ENCODE results near the gene FAM110C.
"Not testable (repeated sequence)": the region's sequence is repeated elsewhere in the genome, so short reads cannot be mapped to it uniquely, and the experiment has no call there.

Gene FAM110C, protein sequence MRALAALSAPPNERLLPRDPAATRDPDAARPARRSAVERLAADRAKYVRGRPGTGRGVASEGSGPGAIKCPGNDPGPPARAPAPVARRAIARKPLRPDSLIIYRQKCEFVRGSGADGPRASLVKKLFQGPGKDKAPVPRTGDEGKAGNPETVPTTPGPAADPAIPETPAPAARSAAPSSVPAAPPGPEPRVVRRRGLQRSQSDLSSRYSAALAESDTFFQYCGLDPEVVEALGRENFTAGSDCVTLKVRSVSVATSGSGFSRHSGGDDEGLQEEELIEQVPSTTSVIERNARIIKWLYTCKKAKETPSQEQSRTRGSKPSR

DNA sequence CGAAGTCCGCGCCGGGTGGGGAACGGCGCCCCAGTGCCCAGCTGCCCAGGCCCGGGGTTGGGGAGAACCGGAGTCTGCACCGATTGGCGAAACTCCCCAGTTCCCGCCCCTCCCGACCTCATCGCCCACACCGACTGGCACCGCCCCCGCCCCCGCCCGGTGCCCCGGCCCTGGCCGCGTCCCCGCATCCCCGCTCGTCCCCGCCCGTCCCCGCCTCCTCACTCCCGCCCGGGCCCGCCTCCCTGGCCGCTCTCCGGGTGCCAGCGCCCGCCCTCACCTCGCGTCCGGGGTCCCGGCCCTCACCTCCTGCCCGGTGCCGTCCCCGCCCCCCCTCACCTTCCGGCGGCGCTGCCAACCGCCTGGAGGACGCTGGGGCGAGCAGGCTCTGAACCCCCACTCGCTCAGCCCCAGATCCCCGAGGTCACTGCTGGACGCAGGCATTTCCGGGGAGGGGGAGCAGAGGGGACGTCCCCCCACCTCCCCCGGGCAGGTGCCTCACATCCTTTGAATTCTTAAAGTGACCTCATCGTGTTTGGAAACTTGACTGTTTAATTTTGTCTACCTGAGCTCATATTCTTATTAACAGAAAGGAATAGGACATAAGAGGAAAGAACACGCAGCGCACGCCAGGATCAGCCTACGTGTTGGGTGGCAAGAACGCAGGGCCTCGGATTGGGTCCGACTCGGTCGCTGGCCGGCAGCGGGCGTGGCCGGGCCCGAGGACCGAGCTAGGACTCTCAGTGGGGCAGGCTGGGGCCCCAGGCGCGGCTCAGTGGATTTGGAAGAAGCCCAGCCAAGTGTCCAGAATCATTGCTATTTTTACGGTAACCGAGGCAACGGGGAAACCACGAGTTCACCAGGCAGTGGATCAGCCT is at the start of gene FAM110C:
Gene FAM110C, minus strand, starts transcription at position 35 of the 875 bp plus-strand sequence. CDS start 120 bp downstream, outside the sequence.
- DNase-seq: no peak

DNA sequence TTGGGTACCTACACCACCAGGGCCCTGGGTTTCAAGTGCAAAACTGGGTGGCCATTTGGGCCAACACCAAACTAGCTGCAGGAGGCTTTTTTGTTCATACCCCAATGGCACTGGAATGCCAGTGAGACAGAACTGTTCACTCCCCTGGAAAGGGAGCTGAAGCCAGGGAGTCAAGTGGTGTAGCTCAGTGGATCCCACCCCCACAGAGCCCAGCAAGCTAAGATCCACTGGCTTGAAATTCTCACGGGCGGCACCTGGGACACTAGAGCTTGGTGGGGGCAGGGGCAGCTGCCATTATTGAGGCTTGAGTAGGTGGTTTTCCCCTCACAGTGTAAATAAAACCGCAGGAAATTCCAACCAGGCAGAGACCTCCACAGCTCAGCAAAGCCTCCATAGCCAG is 46.0 kb upstream of the FAM110C start:
- no peak for DNase-seq

DNA sequence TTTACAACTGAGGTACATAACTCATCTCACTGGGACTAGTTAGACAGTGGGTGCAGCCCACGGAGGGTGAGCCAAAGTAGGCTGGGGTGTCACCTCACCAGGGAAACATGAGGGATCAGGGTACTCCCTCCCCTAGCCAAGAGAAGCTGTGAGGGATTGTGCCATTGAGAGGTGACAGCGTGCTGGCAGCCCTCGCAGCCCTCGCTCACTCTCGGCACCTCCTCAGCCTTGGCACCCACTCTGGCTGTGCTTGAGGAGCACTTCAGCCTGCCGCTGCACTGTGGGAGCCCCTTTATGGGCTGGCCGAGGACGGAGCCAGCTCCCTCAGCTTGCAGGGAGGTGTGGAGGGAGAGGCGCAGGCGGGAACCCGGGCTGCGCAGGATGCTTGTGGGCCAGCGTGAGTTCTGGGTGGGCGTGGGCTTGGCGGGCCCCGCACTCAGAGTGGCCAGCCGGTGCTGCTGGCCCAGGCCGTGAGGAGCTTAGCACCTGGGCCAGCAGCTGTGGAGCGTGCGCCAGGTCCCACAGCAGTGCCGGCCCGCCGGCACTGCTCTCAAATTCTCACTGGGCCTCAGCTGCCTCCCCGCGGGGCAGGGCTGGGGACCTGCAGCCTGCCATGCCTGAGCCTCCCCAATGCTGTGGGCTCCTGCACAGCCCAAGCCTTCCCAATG is 44.5 kb upstream of the FAM110C start:
- no peak for DNase-seq

DNA sequence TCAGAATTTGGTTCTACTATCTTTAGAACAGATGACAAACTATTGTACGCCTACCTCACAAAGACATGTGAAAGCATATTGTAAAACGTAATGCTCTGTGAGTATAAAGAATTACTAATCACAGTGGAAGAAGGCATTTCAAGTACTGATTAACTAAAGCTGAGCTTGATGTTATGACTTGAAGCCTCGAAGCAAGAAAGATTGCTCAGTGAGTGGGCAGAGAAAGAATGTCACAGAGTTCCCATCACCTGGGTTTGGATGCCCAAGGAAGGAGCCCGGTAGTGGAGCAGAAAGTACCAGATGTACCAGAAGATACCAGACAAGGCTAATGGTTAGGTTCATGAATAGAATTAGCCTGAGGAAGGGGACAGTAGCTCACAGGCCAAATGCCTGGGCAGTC is 39.5 kb upstream of the FAM110C start:
- DNase-seq: no peak

DNA sequence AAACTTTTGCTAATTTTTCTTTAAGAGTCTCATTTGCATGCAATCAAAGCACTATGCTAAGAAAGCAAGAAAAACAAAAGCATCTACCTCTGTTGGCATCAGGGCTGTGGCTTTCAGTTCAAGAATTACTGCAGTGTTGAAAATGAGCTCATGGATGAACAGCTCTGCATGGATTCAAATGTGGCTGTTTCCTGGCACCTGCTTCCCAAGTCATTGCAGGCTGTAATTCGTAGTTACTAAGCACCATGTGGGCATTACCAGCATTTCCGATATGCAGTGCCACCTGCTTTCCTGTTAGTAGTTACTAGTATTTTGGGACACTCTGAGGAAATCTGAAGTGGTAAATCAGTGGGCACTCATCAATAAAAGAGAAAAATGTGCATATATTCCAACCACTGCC is 37.8 kb upstream of the FAM110C start:
- DNase-seq: no peak

DNA sequence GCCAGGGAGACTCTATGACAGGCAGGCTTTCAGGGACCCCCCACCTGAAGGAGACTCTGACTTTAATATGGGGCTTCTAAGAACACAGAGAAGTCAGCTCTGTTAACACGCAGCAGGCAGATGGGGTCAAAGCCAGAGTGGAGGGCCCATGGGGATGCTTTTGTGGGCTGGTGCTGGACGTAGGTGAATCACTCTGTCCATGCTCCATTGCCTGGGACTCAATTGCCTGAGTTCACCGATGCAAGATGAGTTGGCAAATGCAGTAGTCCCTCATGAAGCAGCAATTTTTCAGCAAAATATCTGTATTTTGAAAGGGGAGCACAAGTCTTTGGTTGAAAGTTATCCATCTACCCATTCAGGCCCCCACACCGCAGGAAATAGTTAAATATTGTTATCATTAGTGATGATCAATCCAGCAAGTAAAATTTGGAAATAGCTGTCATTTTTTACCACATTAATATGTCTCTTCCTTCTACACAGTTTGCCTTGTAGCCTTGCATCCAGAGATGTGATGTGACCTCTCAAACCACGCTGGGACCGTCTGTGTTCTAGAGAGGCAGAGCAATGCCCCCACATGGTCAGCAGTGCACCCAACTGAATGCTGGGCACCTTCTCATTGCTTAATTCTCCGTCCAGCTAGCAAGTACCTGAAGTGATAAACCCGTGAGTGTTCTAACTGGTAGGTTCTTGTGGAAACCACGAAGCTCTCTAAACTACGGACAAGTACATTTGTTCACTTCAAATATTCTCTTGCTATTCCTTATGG is 34.8 kb upstream of the FAM110C start:
- no peak for DNase-seq

DNA sequence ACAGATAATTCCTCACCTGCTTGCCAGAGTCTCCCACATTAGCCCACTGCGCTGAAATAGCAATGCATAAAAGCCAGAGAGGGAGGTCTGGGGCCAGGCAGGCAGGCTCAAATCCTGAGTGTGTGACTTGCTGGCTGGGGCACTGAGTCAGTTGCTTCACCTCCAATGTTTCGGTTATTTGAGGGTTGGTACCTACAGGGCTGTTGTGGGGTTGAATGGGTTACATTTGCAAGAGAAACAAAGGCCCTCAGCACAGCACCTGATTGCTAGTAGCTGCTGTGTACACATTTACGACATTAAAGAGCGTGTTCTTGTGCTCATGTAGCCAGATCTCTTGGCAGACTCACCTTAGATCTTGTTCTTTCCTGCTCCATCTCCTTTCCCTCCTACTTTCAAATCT is 34.1 kb upstream of the FAM110C start:
- no peak for DNase-seq

DNA sequence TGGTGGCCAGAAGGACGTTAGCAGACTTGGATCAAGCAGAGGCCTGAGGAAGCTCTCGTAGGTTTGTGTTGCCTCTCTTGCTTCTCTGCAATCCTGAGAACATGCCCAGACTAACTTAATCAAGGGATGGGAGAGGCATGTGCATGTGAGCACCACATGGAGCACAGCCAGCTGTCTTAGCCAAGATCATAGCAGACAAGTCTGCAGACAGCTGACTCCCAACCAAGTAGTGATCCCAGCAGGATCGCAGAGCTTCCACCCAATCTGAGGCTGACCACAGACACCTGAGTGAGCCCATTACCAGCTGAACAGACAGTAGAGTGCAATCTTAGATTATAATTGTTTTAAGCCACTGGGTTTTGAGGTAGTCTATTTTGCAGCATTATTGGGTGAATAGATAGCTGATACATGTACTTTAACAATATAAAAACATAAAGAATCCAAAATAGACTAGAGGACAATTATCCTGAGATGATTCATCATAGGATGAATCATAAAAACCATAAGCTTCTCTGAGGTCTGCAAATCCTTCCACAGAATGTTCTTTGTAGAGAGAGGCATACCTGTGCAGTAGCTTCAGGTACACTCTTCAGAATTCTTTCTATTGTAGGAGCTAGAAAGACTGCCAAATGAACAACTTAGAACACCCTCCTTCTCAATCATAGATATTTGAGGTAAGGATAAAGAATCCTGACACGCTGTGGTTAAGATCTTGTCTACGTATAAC is 25.2 kb upstream of the FAM110C start:
- no peak for DNase-seq

DNA sequence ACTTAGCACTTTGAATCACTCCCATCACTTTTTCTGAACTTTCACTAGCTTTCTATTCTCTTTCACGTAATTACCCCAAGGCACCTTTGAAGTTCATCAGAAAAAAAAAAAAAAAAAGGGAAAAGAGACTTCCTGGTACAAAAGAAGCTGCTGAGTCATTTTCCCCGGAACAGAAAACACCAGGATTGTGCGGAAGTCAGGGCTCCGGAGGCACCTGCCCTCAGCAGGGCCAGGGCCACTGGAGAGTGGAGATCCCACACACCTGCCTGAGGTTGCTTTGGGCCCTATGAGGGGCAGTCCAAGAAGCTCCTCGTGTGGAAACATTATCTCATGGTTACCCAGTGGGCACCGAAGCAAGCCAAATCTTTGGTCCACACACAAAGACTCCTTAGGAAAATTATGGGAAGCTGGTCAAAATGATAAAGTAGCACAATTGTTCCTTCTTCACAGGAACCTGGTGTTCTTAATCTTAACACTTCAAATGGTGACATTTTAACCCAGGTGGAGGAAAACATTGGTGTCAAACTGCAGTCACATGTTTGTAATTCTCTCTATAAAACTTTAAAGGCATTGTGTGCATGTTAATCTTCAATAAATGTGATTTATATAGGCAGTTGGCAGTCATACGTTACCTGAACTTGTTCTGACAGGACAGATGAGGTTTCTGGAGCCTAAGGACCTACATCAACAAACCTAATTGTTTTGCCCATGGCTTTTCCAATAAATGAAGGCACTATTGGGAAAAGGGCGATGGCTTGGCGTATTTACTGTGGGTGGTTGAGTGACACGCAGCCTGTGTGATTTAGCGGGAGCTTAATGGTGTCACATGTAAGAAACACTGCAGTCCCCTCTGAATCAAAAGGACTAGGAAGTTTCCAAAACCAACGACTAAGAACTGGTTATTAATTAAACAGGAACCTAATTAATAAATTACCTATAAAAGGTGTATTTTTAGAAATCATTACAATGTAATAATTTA is 23.4 kb upstream of the FAM110C start:
- DNase-seq: peak; percentile 32

DNA sequence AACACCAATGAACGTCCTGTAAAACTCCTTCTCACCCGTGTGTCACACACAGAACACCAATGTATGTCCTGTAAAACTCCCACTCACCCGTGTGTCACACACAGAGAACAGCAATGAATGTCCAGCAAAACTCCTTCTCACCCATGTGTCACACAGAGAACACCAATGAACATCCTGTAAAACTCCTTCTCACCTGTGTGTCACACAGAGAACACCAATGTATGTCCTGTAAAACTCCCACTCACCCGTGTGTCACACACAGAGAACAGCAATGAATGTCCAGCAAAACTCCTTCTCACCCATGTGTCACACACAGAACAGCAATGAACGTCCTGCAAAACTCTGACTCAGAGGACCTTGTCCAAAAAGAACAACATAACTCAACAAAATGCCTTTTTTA is 22.3 kb upstream of the FAM110C start:
- DNase-seq: not testable (repeated sequence)

DNA sequence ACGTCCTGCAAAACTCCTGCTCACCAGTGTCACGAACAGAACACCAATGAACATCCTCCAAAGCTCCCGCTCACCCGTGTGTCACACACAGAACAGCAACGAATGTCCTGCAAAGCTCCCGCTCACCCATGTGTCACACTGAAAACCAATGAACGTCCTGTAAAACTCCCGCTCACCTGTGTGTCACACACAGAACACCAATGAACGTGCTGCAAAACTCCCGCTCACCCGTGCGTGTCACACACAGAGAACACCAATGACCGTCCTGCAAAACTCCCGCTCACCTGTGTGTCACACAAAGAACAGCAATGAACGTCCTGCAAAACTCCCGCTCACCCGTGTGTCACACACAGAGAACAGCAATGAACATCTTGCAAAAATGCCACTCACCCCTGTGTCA is 20.5 kb upstream of the FAM110C start:
- DNase-seq: no peak

DNA sequence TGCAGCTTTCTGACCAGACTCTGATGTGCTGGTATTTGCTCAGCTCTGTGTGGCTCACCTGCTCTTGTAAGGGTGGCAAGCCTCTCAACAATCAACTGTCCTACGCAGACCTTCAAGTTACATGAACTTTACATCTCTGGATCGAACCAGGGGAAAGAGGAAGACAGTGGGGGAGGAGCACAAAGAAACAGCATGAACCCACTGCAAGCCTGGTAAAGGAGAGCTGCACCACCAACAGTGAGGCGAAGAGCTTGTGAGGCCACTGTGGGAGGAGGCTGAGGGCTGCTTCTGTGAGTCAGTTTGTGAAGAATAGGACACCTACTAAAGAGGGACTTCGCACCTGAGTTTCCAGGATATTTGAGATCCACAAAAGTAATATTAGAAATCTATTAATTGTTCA is 18.8 kb upstream of the FAM110C start:
- DNase-seq: no peak

DNA sequence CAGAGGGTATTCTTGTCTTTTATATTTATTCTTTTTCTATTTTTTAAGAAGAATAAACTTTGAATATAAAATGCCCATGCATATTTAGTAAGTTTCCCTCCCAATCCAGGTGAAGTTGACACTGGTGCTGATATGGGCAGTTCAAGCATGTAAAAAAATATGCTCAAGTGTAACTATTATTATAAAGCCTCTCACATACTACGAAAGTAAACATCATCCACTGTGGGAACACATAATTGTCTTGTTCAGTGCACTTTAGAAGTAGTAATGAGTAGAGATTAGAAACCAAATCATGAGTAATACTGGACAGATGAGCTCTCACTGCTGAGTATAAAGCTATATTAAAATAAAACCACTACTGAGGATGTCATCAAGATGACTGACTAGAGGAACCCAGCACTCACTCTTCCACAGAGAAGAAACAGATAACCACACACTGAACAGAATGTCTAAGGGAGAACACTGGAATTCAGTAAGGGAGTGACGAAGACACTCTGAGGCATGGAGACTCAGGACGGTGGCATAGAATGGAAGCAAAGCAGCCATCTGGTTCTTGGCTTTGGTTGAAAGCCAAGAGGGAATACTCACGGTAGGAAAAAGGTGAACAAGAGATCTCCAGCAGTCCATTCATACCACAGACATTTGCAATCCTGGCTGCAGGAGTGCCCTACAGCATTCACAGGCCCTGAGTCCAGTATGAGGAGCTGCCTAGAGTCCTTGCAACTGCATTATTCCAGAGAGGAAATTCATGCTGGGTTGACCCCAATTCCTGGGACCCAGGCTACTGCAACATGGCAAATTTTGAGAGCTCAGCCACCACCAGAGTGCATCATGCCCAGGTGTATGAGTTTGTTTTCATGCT is 9.5 kb upstream of the FAM110C start:
- DNase-seq: no peak

DNA sequence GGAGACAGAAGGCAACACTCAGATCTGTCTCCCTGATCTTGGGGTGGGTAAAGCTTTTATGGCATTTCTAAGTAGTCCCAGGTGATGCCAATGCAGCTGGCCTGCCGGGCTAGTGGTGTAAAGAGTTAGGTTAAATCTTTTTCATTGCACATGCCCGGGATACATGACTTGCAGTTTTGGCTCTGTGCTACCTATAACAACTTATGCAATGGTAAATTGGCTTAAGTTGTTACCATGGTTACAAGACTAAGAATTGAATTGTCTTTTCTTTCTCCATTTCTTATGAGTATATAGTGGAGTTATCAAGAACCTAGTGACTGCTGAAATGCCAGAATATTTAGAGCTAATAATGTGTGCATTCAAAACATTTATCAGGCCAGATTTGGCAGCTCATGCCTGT is 5.3 kb upstream of the FAM110C start:
- DNase-seq: no peak

DNA sequence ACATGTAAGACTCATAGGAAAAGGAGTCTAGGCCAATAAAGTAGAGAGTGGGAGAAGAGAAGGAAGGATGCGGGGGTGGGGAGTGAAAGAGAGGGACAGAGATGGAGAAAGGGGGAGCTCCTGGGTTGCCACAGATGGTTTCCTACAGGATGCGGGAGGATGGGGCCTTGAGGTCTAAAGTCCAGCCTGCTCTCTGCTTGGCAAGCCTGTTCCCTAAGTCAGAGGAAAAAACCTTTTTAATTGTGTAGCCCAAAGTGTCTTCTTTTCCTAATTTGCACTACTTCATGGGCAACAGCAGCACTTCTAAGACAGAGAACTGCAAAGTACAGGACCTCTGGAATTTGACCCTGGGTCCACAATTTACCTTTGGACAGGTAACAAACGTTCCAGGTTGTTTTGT is 1.4 kb upstream of the FAM110C start:
- DNase-seq: no peak

DNA sequence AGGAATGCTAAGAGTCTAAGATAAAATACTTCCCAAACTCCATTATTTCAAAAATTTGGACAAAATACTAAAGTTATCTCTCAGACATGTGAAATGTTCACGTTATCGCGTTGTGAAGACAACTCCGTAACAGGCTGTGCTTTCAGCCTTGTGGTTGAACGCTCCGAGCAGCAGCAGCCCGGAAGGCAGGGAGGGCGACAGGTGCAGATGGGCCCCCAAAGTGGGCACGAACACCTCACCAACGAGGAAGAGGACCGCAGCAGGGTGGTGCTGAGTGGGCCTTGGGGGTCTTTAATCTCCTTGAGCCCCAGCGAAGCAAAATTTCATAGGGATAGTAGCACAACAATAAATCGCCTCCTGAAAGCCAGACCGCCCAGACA is 1.0 kb upstream of the FAM110C start:
- DNase-seq: no peak

DNA sequence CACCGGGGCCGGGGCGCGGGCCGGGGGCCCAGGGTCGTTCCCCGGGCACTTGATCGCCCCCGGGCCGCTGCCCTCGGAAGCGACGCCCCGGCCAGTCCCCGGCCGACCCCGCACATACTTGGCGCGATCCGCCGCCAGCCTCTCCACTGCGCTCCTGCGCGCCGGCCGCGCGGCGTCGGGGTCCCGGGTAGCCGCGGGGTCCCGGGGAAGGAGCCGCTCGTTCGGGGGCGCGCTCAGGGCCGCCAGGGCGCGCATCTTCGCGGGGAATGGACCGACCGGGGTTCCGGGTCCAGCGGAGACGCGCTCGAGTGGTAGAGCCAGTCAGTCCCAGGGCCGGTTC is 204 bp downstream of the FAM110C start:
- DNase-seq: no peak

DNA sequence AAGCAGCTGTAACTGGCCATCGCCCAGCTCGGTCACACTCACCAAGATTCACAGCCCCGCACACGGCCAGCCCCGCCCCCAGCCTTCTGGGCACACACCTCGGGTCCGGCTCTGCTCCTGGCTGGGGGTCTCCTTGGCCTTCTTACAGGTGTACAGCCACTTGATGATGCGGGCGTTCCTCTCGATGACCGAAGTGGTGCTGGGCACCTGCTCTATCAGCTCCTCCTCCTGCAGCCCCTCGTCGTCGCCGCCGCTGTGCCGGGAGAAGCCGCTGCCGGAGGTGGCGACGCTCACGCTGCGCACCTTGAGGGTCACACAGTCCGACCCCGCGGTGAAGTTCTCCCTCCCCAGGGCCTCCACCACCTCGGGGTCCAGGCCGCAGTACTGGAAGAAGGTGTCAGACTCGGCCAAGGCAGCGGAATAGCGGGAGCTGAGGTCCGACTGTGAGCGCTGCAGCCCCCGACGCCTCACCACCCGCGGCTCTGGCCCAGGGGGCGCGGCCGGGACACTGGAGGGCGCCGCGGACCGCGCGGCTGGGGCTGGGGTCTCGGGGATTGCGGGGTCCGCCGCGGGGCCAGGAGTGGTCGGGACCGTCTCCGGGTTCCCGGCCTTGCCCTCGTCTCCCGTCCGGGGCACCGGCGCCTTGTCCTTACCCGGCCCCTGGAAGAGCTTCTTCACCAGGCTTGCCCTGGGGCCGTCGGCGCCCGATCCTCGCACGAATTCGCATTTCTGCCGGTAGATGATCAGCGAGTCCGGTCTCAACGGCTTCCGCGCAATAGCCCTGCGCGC is 769 bp downstream of the FAM110C start:
- DNase-seq: no peak

DNA sequence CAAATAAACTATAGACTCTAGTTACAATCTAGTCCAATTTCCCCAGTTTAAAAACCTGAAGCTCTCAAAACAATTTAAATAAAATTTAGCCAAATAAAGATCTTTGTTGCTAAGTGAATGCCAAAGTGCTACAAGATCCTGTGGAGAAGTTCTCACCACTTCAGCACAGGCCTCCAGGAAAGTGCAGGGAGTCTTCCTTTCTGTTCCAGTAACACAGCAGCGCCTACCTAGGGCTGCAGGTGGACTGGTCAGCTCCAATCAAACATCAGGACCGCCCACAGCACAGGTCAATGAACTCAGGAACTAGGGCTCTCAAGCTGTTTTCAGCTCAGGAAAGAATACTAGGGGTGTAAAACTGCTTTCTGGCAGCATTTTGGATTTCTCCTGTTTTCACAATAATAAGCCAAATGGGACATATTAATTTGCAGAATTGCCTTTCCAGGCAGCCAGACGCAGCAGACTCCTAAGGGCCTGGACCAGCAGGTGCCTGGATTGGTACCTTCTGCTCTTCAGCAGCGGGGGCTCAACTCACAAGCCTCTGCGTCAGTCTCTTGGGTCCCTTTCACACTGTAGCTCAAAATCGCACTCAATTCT is 1.5 kb downstream of the FAM110C start:
- no peak for DNase-seq
